SK-N-SH (cell line): ENCODE measurements around the gene TCF7L2. TPM values are rescaled to one million over a fixed set of nuclear protein-coding genes. Genes with fewer than 3 reads are reported as not detected.

Source experiments
- CTCF ChIA-PET: fragments of 300-600, 350-600 bp; formaldehyde crosslinking; extraction: SDS; loops from one replicate; lab custom pipeline; 2021; lab: Yijun Ruan, JAX
- POLR2A ChIA-PET: fragments of 350-600 bp; sonication (Branson Sonifier 250); formaldehyde crosslinking; extraction: SDS; loops from one replicate; lab custom pipeline; 2020; ENCODE audit warnings: antibody characterized with exemption, inconsistent platforms; lab: Yijun Ruan, JAX
- DNase-seq: peaks from one replicate; pipeline ENCODE4 v3.0.0; 2012
- H2AFZ ChIP-seq: fragments of 200-600 bp; sonication (generic); 2 replicates; pipeline ENCODE4 v1.8.1; 2016; ENCODE audit warnings: antibody characterized with exemption, mild to moderate bottlenecking, low read depth
- H3F3A ChIP-seq: fragments of 200-600 bp; sonication (generic); replicated peaks from 2 replicates; pipeline ENCODE3; 2016; ENCODE audit warnings: antibody characterized with exemption, mild to moderate bottlenecking; ENCODE audit not compliant: insufficient read depth
- H3K27ac ChIP-seq, 2 experiments: fragments of 200-500 bp in 1 of 2; fragments of 200-600 bp in 1 of 2; sonication (Bioruptor generic) in 1 of 2; sonication (generic), shearing (Covaris generic) in 1 of 2; 2 replicates each; pipeline versions ENCODE4 v1.5.1 to v1.6.1; 2014 to 2016; ENCODE audit warnings: low read depth in 2 of 2, inconsistent platforms in 1 of 2, low read length in 1 of 2, mild to moderate bottlenecking in 1 of 2, mixed read lengths in 1 of 2
- H3K27me3 ChIP-seq: fragments of 200-600 bp; sonication (generic), shearing (Covaris generic); 2 replicates; pipeline ENCODE4 v1.6.1; 2016; ENCODE audit warnings: mixed run types; ENCODE audit not compliant: insufficient read depth
- H3K36me3 ChIP-seq, 2 experiments: fragments of 200-500 bp in 1 of 2; fragments of 200-600 bp in 1 of 2; sonication (Bioruptor generic) in 1 of 2; sonication (generic) in 1 of 2; replicated peaks in 1 of 2; 2 replicates each; pipeline versions ENCODE3 to v1.5.1; 2014 to 2016; ENCODE audit warnings: low read length in 1 of 2, mild to moderate bottlenecking in 1 of 2; ENCODE audit not compliant: insufficient read depth in 2 of 2, control insufficient read depth in 1 of 2
- H3K4me1 ChIP-seq, 2 experiments: fragments of 200-500 bp in 1 of 2; fragments of 200-600 bp in 1 of 2; sonication (Bioruptor generic) in 1 of 2; sonication (generic), shearing (Covaris generic) in 1 of 2; 2 replicates each; pipeline versions ENCODE4 v1.5.1 to v1.6.1; 2014 to 2016; ENCODE audit warnings: low read depth in 1 of 2, low read length in 1 of 2, mixed run types in 1 of 2; ENCODE audit not compliant: insufficient read depth in 2 of 2, control insufficient read depth in 1 of 2
- H3K4me2 ChIP-seq: fragments of 200-600 bp; sonication (generic), shearing (Covaris generic); 2 replicates; pipeline ENCODE4 v1.6.1; 2017; ENCODE audit warnings: mixed run types
- H3K4me3 ChIP-seq, 2 experiments: fragments of 200-500 bp in 1 of 2; fragments of 200-600 bp in 1 of 2; sonication (Bioruptor generic) in 1 of 2; sonication (generic), shearing (Covaris generic) in 1 of 2; 2 replicates each; pipeline versions ENCODE4 v1.5.1 to v1.8.1; 2014 to 2016; ENCODE audit warnings: low read depth in 2 of 2, inconsistent platforms in 1 of 2, low read length in 1 of 2, mild to moderate bottlenecking in 1 of 2, mixed read lengths in 1 of 2, moderate library complexity in 1 of 2
- H3K79me2 ChIP-seq: fragments of 200-600 bp; sonication (generic); 2 replicates; pipeline ENCODE4 v1.8.1; 2017; ENCODE audit warnings: mild to moderate bottlenecking; ENCODE audit not compliant: insufficient read depth
- H3K9ac ChIP-seq: fragments of 200-600 bp; sonication (generic); 2 replicates; pipeline ENCODE4 v1.6.1; 2017; ENCODE audit warnings: mixed run types
- H3K9me2 ChIP-seq: fragments of 200-600 bp; sonication (generic); 2 replicates; pipeline ENCODE4 v1.6.1; 2017; ENCODE audit warnings: mixed run types
- H3K9me3 ChIP-seq: fragments of 200-600 bp; sonication (generic); 2 replicates; pipeline ENCODE4 v1.6.1; 2017; ENCODE audit warnings: mixed run types, mild to moderate bottlenecking, moderate library complexity
- H4K20me1 ChIP-seq: fragments of 200-600 bp; sonication (generic); 2 replicates; pipeline ENCODE4 v1.6.1; 2017; ENCODE audit warnings: mild to moderate bottlenecking, mixed run types; ENCODE audit not compliant: insufficient read depth
- EP300 ChIP-seq, 2 experiments: IDR thresholded peaks; 2 replicates each; pipeline versions ENCODE4 v1.4.0 to v1.6.1; 2012; ENCODE audit warnings: borderline replicate concordance in 1 of 2, low read depth in 1 of 2, low read length in 1 of 2
- EZH2phosphoT487 ChIP-seq: fragments of 200-600 bp; sonication (generic); IDR thresholded peaks from 2 replicates; pipeline ENCODE4 v1.6.1; 2017; ENCODE audit warnings: low read depth, mixed run types, mild to moderate bottlenecking, antibody characterized with exemption, moderate library complexity, borderline replicate concordance
- MXI1 ChIP-seq: IDR thresholded peaks from 2 replicates; pipeline ENCODE4 v1.6.1; 2012; ENCODE audit warnings: mild to moderate bottlenecking, low read depth, low read length, improper control_type of control experiment
- NRF1 ChIP-seq: IDR thresholded peaks from 2 replicates; pipeline ENCODE4 v1.6.1; 2012; ENCODE audit warnings: low read depth, mild to moderate bottlenecking, low read length
- PBX3 ChIP-seq: IDR thresholded peaks from 2 replicates; pipeline ENCODE4; 2012
- RAD21 ChIP-seq: IDR thresholded peaks from 2 replicates; pipeline ENCODE4 v1.6.1; 2012; ENCODE audit warnings: mild to moderate bottlenecking, low read length
- RCOR1 ChIP-seq: fragments of 150-350 bp; IDR thresholded peaks from 2 replicates; pipeline ENCODE4 v1.6.1; 2017; ENCODE audit warnings: antibody characterized with exemption, low read length
- SIN3A ChIP-seq: IDR thresholded peaks from 2 replicates; pipeline ENCODE4 v1.6.1; 2012; ENCODE audit warnings: low read depth, mild to moderate bottlenecking, low read length, moderate library complexity, borderline replicate concordance
- SMC3 ChIP-seq: IDR thresholded peaks from 2 replicates; pipeline ENCODE4 v1.6.1; 2012; ENCODE audit warnings: low read depth, low read length, improper control_type of control experiment
- TAF1 ChIP-seq: IDR thresholded peaks from 2 replicates; pipeline ENCODE4 v1.6.1; 2012; ENCODE audit warnings: low read depth, mild to moderate bottlenecking, low read length, moderate library complexity, borderline replicate concordance
- TEAD4 ChIP-seq: IDR thresholded peaks from 2 replicates; pipeline ENCODE4 v1.4.0; 2012; ENCODE audit warnings: mild to moderate bottlenecking, borderline replicate concordance; ENCODE audit not compliant: insufficient read depth
- YY1 ChIP-seq: IDR thresholded peaks from 2 replicates; pipeline ENCODE4 v1.4.0; 2012; ENCODE audit warnings: low read depth, mild to moderate bottlenecking
- WGBS: methylation state at CpG from one replicate; pipeline ENCODE4 v1.1.6; 2017; ENCODE audit warnings: low lambda C conversion rate; 5-methylcytosine and 5-hydroxymethylcytosine counted together
- polyA plus RNA-seq, 3 experiments: library from polyadenylated mRNA; depleted of rRNA; stranded (reverse); fragments of >200 nt; gene quantifications; 2 replicates each; pipeline ENCODE4 v1.2.3, GENCODE V29; 2012
- TF ChIP-seq, protein P1 (sequence below): IDR thresholded peaks from 2 replicates; pipeline ENCODE4 v1.4.0; 2012; ENCODE audit warnings: low read depth
- TF ChIP-seq, protein P2 (sequence below): IDR thresholded peaks from 2 replicates; pipeline ENCODE4 v1.4.0; 2012; ENCODE audit warnings: low read depth, borderline replicate concordance
- TF ChIP-seq, protein P3 (sequence below): fragments of 150-350 bp; IDR thresholded peaks from 2 replicates; pipeline ENCODE4 v1.6.1; 2017; ENCODE audit warnings: antibody characterized with exemption, low read length, low read depth, borderline replicate concordance

The TCF7L2 gene
- polyA plus RNA-seq, 1 of the 3 experiments (the other 2 are of a cell fraction), result 10.2 TPM

GRCh38 chr10:112907893-112908292 is 42.2 kb upstream of the TCF7L2 start:
- Histone ChIP-seq H3K4me2 (no peak overlapping the region), H3F3A (no peaks in the 10 kb centered on the region), H3K9ac (no peak overlapping the region), H3K4me3 (no peak overlapping the region), H3K27ac (no peak overlapping the region), H2AFZ (no peak overlapping the region), H3K4me1 (no peaks in the 10 kb centered on the region), H3K9me3 (no peaks in the 10 kb centered on the region), H4K20me1 (no peaks in the 10 kb centered on the region)
- POLR2A ChIA-PET, result no interaction called here
- TF ChIP-seq EP300 (IDR thresholded peaks at IDR 0.05; ENCODE audit: borderline replicate concordance in 1 of 2, low read depth in 1 of 2, low read length in 1 of 2), result no peak
- no peak for TF ChIP-seq PBX3
- TF ChIP-seq YY1, result no peak
- no peak for TF ChIP-seq EZH2phosphoT487
- no peak for TF ChIP-seq RCOR1
- TF ChIP-seq RAD21, result no peak
- TF ChIP-seq, protein P1, sequence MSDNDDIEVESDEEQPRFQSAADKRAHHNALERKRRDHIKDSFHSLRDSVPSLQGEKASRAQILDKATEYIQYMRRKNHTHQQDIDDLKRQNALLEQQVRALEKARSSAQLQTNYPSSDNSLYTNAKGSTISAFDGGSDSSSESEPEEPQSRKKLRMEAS, result no peak
- no peak for TF ChIP-seq TEAD4
- no peak for TF ChIP-seq TAF1
- no peak for TF ChIP-seq MXI1
- TF ChIP-seq, protein P2, sequence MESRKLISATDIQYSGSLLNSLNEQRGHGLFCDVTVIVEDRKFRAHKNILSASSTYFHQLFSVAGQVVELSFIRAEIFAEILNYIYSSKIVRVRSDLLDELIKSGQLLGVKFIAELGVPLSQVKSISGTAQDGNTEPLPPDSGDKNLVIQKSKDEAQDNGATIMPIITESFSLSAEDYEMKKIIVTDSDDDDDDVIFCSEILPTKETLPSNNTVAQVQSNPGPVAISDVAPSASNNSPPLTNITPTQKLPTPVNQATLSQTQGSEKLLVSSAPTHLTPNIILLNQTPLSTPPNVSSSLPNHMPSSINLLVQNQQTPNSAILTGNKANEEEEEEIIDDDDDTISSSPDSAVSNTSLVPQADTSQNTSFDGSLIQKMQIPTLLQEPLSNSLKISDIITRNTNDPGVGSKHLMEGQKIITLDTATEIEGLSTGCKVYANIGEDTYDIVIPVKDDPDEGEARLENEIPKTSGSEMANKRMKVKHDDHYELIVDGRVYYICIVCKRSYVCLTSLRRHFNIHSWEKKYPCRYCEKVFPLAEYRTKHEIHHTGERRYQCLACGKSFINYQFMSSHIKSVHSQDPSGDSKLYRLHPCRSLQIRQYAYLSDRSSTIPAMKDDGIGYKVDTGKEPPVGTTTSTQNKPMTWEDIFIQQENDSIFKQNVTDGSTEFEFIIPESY, result no peak
- no peak for TF ChIP-seq SMC3
- TF ChIP-seq, protein P3, sequence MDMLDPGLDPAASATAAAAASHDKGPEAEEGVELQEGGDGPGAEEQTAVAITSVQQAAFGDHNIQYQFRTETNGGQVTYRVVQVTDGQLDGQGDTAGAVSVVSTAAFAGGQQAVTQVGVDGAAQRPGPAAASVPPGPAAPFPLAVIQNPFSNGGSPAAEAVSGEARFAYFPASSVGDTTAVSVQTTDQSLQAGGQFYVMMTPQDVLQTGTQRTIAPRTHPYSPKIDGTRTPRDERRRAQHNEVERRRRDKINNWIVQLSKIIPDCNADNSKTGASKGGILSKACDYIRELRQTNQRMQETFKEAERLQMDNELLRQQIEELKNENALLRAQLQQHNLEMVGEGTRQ, result no peak
- TF ChIP-seq, all 33 proteins: peak for 0
- CTCF ChIA-PET, result interaction anchor here (0.7 kb wide), 1 partner anchor 771 kb away, joined by 3 read pairs; no protein-coding TSS in a partner anchor
- H3K36me3 ChIP-seq, result no peaks in the 10 kb centered on the region
- DNase-seq, result no peak
- H3K79me2 ChIP-seq, result no peaks in the 10 kb centered on the region
- no peaks in the 10 kb centered on the region for H3K27me3 ChIP-seq
- H3K9me2 ChIP-seq, result no peaks in the 10 kb centered on the region
- WGBS, result 76% methylated on average over 6 of the region's 6 CpGs

DNA sequence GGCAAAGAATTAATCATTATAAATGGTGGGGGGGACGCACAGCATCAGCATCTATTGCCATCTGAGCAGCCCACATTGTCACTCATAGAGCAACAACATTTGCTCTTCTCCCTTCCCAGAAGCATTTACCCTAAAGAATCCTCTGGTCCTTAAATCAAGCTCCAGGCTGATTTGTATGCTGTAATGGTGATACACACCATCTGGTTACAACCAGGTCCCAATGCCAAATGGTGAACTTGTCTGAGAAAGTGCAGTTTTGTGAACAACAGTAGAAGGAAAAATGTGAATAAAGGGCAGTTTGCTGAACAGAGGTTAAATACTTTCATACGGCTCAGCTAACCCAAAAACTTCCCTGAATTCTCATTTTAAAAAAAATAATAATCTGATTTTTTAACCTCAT is 38.8 kb upstream of the TCF7L2 start:
- Histone ChIP-seq H3K9ac (no peak overlapping the region), H3K79me2 (no peaks in the 10 kb centered on the region), H3K27ac (no peak overlapping the region), H3K4me1 (no peaks in the 10 kb centered on the region), H4K20me1 (no peaks in the 10 kb centered on the region), H3F3A (no peaks in the 10 kb centered on the region), H3K27me3 (no peaks in the 10 kb centered on the region), H3K9me2 (no peaks in the 10 kb centered on the region), H3K9me3 (no peaks in the 10 kb centered on the region), H3K36me3 (no peaks in the 10 kb centered on the region), H3K4me3 (no peak overlapping the region), H2AFZ (no peak overlapping the region), H3K4me2 (no peak overlapping the region)
- POLR2A ChIA-PET, result no interaction called here
- TF ChIP-seq SIN3A (no peak), EP300 (IDR thresholded peaks at IDR 0.05; ENCODE audit: borderline replicate concordance in 1 of 2, low read depth in 1 of 2, low read length in 1 of 2) (no peak), NRF1 (no peak)
- CTCF ChIA-PET, result no interaction called here
- whole genome bisulfite sequencing, result 86% methylated on average over 2 of the region's 2 CpGs
- no peak for DNase-seq
